NCI-H146 treated with DMSO at 0.1 percent for 48 hours (cell line): ENCODE measurements around the gene PHKG1.
"Not testable (repeated sequence)": the region's sequence is repeated elsewhere in the genome, so short reads cannot be mapped to it uniquely, and the experiment has no call there.

Source experiments
- DNase-seq: peaks from one replicate; lab custom pipeline; 2025; ENCODE audit not compliant: unreplicated experiment; lab: John Stamatoyannopoulos, UW

PHKG1 gene

DNA sequence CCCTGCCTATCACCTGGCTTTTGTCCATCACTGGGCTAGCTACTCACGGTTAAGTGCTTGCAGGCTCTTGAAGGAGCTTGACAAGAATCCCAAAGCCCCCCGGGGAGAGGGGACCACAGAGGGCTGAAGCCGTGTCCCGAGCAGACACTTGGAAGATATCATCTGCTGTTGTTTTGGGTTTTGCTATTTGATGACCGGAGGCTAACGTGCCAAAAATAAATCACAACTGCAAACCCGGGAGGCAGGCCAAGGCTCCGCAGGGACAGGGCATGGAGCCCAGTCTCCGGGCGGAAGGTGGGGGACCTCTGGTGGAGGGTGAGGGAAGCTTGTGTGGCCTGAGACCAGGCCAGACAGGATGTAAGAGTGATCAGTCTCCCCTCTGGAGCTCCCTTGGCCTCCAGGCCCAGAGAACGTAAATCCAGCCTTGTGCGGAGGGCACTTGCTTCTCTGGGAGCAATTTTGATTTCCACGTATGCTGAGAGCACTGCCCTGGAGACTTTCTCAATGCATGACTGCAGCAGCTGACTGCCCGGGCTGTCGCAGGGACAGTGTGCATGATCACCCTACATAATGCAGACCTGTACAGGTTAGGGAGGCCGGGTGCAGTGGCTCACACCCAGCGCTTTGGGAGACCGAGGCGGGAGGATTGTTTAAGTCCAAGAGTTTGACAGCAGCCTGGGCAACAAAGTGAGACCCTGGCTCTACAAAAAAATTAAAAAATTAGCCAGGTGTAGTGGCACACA, at the start of gene PHKG1:
Gene PHKG1 (minus strand): TSS at position 164 of the 743 bp plus-strand sequence. CDS start 4,011 bp downstream, outside the sequence.
- DNase-seq = no peak

DNA sequence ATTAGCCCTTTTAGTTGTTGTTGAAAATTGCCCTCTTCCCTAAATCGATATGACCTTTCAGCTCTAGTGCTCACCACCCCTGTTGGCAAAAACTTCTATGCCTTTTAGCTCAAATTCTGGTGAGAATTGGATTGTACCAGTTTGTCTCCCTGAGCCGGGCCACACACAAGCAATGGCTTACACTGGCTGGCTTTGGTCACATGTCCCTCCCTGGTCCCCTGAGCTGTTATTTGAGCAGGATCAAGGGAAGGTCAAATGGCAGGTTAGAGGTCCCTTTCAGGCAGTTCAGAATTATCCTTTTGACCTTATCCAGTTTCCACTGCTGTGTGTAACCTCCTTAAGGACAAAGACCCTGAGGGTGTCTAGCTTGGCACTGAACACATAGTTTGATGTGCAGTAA, 38.3 kb upstream of the PHKG1 start:
- DNase-seq = not testable (repeated sequence)

DNA sequence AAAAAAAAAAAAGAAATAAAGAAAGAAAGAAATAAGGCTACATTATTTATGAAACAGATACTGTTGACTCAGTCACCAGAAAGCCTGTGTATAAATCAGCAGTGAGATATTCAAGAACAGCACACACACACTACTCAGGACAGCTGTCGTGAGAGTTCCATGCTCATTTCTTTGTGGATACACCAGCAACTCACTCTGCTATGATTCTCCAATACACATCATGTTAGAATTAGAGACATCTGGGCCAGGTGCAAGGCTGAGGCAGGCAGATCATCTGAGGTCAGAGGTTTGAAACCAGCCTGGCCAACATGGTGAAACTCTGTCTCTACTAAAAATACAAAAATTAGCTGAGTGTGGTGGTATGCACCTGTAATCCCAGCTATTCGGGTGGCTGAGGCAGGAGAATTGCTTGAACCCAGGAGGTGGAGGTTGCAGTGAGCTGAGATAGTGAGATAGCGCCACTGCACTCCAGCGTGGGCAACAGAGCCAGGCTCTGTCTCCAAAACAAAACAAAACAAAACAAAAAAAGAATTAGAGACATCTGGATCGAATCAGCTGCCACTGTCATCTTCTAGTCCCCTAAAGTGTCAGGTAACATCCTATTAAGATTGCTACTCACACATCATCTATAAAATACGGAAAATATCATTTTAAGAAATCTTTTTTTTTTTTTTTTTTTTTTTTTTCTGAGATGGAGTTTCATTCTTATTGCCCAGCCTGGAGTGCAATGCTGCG, 34.7 kb upstream of the PHKG1 start:
- DNase-seq = no peak

DNA sequence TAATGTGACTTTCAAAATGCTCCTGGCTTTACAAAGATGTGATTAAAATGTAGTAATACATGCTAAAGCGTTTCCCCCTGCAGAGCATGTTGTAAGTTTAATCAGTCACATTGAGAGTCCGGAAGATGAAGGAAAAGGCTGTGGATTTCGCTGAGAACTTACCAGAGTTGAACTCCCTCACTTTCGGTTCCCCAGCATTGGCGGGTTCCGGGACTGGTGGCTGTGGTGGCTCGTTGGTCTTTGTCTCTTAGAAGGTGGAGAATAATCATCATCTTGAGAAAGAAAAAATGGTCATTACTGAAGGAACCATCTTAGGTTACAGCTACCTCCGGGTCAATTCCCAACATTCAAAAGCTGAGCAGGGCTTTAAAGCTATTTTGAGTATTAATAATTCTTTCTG, 33.1 kb upstream of the PHKG1 start:
- no peak for DNase-seq

DNA sequence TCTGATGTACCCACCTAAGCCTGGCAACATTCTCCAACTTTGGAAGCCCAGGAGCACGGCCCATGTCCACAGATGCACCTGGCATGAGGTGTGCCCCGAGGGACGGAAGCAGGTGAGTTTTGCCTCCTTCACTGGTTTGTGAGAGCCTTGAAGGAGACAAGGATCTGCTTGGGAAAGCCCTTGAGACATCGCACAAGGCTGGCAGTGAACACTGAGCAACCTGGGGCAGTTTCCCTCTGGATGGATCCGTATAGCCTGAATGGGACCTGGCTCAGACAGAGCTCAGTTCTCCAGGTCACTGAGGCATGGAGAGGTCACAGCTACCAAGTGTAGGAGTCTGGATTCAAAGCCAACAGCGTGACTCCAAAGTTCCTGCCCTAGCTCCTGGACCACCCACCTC, 32.2 kb upstream of the PHKG1 start:
- no peak for DNase-seq

DNA sequence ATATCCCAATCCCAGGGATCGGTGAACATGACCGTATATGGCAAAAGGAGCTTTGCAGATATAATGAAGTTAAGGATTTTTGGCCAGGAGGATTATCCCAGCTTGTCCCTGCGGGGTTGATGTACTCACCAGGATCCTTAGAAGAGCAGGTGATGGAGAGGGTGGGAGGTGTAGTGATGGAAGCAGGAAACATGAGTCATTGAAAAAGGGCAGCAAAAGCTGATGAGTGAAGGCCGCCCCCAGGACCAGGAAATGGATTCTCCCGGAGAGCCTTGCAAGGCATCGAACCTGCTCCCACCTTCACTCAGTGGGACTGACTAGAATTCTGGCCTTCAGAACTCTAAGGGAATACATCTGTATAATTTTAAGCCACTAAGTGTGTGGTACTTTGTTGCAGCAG, 28.7 kb upstream of the PHKG1 start:
- DNase-seq = no peak

DNA sequence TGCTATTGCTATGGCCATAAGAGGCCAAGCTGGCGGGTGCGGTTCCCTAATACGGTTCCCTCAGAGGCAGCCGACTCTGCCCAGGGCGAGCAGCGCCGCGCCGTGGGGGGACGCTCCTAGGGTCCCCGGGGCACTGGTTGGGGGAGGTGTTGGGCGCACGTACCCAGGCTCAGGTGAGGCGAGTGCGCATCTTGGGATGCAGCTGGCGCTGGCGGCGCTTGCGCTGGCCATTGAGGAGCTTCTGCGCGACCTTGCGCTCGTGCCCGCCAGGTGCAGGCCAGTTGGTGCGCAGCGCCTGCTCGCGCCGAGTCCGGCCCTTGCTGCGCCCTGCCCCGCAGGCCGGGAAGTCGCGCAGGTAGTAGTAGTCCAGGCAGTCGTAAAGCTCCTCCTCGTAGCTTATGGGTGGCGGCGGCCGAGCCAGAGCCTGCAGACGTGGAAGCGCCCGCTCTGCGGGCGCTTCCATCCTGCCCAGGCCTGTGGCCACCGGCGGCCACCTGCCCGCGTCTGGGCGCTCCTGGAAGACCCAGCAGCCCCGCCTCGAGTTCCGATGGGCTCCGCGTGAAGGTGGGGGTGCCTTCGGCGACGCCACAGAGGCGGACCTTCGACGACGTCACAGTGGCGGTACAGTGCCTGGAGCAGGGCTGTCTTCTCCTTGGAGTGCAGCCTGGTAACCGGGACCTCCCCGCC, 23.2 kb upstream of the PHKG1 start, which contains the start of gene NUPR2:
Gene NUPR2 (minus strand): TSS at position 566 of the 687 bp plus-strand sequence. CDS start 103 bp downstream, at position 463.
- DNase-seq = no peak

DNA sequence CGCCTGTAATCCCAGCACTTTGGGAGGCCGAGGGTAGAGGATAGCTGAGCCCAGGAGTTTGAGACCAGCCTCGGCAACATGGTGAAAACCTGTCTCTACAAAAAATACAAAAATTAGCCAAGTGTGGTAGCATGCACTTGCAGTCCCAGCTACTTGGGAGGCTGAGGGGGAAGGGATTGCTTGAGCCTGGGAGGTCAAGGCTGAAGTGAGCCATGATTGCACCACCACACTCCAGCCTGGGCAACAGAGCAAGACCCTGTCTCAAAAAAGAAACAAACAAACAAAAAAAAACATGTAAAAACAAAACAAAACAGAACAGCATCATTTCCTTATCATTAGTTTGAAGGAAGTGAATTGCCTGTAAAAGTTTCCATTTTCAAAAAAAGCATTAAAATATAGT, 19.5 kb upstream of the PHKG1 start:
- DNase-seq = not testable (repeated sequence)

DNA sequence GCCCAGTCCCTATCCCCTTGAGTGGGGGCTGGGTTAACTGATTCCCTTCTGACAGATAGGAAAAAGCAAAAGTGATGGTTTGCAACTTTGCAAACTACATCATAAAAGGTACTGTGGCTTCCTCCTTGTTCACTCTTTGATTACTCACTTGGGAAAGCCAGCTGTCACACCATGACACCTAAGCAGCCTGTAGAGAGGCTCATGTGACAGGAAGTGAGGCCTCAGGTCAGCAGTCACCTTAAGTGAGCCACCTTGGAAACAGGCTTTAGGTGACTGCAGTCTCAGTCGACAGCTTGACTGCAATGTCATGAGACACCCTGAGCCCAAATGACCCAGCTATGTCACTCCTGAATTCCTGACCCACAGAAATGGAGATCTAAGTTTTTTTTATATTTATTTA, 17.9 kb upstream of the PHKG1 start:
- no peak for DNase-seq

DNA sequence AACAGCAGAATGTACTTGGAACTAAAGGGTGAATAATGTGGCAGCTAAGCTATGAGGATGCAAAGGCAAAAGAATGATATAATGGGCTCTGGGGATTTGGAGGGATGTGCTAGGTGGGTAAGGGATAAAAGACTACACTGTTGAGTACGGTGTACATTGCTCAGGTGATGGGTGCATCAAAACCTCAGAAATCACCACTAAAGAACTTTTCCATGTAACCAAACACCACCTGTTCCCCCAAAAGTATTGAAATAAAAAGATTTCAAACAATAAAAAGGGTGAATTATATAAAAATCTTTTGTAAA, 15.2 kb upstream of the PHKG1 start:
- no peak for DNase-seq

DNA sequence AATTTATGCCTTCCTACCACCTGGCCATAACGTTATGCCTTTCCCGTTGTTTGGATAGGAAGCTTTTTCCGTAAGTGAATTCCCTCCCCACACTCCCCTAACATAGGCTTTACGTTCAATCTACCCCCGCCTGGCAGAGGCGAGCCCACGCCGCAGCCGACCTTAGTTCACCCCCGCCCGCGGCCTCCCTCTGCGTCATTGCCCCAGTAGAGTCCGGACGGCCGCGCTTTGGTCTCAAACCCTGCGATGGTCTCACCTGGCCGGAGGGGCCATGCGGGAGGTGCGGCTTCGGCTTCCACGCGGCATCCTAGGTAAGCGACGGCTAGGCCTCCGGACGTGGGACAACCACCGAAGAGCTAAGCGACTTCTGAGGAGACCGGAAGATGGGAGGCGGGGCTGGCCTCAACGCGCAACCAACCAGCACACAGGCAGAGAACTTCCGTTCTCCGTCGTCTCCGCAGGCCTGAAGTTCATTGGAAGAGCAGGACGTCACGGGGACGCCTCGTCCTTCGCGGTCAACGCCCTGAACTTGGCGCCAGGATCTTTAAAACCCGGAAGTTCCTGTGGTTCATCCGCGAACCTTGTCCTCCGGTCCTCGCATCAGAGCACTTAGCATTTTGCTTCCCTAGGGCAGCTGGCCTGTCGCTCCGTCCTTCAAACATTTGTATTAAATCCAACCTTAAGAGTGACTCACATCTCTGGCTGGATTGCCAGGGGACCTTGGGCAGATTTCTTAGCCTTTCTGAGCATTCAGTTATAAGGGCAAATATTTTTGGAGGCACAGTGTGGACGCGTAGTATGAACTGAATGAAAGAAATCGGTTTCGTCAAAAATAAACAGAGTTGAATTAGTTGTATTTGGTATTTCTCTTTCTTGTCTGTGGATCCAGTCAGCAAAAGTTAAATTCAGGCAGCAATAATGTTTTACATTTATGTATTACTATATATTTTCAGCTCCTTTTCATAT, 13.6 kb upstream of the PHKG1 start, which contains the start of gene CHCHD2:
Gene CHCHD2 (minus strand): TSS at position 369 of the 966 bp plus-strand sequence. CDS start 63 bp downstream, at position 306.
- DNase-seq = peak; percentile 97

DNA sequence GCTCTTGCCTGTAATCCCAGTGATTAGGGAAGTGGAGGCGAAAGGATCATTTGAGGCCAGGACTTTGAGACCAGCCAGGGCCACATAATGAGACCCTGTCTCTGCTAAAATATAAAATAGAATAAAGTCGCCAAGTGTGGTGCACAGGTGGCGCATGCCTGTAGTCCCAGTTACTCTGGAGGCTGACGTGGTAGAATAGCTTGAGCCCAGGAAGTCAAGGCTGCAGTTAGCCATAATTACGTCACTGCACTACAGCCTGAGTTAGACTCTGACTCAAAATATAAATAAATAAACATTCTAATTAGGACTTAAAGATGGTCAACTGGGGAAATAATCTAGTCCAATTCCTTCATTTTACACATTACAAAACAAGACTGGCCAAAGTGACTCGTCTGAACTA, 12.8 kb upstream of the PHKG1 start:
- DNase-seq = peak; percentile 54

DNA sequence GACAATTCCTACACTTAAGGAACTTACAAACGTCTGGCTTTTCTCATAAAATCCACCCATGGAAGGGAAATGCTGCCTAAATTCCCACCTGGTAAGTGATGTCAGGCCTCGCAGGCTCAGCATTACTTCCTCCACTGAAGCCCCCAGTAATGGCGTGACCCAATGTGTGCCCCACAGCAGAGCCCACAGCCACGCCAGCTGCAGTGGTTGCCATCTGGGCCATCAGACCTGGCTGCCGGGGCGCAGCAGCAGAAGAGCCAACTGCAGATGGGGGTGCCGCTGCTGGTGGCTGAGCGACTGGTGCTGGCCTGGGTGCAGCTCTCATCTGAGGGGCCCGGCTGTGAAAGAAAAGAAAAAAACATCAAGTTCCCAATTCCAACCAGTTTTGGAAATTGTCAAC, 11.4 kb upstream of the PHKG1 start:
- not testable (repeated sequence) for DNase-seq

DNA sequence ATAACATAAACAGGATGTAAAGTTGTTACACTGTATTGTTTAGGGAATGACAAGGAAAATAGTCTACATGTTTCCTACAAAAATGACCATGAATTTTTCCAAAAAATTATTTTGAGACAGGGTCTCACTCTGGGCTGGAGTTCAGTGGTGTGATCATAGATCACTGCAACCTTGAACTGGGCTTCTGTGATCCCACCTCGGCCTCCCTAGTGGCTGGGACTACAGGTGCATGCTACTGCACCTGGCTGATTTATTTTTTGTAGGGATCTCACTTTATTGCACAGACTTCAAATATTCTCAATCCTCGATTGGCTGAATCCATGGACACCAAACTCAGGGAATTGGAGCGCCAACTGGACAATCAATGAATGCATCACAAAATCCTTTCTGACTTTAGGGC, 6.9 kb upstream of the PHKG1 start:
- DNase-seq = no peak

DNA sequence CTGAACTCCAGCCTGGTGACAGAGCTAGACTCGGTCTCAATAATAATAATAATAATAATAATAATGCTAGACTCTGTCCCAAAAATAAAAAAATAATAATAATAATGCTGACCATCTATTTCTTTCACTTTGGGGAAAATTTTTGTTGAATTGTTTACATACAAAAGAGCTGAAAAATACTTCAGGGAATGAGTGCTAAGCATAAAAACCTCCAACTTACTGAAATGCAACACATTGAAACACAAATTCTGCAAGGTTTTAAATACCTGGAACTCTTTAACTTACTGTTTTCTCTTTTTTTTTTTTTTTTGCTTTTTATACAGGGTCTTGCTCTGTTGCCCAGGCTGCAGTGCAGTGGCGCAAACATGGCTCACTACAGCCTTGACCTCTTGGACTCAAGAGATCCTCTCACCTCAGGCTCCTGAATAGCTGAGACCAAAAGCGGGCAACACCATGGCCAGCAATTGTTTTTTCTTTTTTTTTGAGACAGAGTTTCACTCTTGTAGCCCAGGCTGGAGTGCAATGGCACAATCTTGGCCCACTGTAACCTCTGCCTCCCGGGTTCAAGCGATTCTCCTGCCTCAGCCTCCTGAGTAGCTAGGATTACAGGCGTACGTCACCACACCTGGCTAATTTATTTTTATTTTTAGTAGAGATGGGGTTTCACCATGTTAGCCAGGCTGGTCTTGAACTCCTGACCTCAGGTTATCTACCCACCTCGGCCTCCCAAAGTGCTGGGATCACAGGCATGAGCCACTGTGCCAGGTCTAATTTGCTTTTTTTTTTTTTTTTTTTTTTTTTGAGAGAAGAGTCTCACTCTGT, 5.6 kb upstream of the PHKG1 start:
- not testable (repeated sequence) for DNase-seq

DNA sequence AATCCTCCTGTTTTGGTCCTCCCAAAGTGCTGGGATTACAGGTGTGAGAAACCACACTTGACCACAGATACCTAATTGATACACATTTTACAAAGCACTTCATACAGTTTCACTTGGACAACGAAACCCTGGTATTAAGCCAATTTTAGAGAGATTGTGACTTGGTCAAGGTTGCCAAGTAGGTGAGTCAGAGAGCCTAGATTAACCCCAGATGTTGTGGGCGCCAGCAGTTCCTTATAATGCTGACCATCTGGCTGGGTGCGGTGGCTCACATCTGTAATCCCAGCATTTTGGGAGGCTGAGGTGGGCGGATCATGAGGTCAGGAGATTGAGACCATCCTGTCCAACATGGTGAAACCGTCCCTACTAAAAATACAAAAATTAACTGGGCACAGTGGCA, 4.9 kb upstream of the PHKG1 start:
- DNase-seq = no peak

DNA sequence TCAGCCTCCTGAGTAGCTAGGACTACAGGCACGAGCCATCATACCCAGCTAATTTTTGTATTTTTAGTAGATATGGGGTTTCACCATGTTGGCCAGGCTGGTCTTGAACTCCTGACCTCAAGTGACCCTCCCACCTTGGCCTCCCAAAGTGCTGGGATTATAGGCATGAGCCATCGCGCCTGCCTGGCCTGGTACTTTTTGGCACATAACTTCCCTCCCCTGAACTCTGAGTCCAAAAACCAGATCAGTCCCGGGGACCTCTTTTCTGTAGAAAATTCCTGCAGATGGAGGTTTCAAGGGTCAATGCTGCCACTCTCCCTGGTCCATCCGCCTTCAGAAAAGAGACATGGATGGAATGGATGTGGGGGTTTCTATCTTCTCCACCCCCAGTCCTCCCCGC, 364 bp downstream of the PHKG1 start:
- not testable (repeated sequence) for DNase-seq

DNA sequence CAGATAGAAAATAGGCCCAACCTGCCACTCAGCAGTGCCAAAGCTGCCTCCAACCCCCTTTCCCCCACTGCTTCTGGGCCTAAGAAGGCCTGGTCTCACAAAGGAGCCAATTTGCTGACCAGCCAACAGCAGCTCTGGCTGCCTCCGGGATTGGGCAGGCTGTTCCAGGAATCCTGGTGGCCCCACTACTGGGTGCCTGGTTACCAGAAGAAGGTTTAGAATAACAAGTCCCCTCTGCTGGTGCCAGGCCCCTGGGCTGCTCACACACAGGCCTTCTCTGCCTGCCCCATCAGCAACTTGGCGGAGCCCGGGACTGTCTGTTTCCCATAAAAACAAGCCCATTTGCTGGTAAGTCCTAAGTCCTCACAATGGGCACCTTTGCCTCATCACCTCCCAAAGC, 1.2 kb downstream of the PHKG1 start:
- no peak for DNase-seq

DNA sequence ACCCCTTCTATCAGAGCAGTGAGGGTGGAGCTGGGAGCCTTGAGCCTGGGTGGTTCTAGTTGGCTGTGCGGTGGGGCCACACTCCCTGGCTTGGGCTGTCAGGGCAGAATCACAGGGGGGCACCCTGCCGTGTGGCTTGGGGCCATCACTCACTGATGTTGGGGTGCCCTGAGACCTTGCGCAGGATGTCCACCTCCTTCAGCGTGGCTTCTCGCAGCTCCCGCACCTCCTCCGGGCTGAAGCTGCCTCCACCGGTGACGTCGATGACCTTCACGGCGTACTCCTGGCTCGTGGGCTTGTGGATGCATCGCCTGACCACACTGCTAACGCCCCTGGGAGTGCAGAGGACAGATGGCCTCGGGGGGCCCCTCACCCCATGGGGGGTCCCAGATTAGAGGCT, 5.3 kb downstream of the PHKG1 start:
- DNase-seq = no peak

DNA sequence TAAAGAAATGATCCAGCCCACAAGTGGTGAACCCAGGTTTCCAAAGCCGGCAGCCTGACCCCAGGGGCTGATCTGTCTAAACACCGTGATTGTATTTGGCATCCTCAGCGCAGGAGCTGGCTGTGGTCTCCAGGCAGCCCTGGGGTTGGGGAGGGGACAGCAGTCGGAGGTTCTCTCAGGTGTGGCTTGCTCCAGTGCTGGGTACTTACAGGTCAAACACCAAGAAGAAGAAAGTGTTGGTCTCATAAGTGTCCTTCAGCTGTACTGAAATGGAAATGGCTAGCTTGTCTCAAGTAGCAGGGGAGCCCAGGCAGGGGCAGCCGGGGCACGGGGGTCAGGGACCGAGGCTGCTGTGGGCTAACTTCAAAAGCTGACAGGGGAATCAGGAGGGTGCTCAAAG, 6.0 kb downstream of the PHKG1 start:
- no peak for DNase-seq
